H7 (cell line): ENCODE measurements around the gene NFATC4. TPM values are rescaled to one million over a fixed set of nuclear protein-coding genes. Genes with fewer than 3 reads are reported as not detected.

Experiments used
- DNase-seq: peaks from one replicate; pipeline ENCODE4 v3.0.0; 2012
- H3K27me3 ChIP-seq: 2 replicates; pipeline ENCODE4 v1.6.0; 2011; ENCODE audit warnings: mild to moderate bottlenecking, low read length; ENCODE audit not compliant: control insufficient read depth, insufficient read depth
- H3K36me3 ChIP-seq: replicated peaks from 2 replicates; pipeline ENCODE4 v1.5.1; 2011; ENCODE audit warnings: low read length; ENCODE audit not compliant: control insufficient read depth, insufficient read depth
- H3K4me3 ChIP-seq: 2 replicates; pipeline ENCODE4 v1.5.1; 2011; ENCODE audit warnings: low read depth, mild to moderate bottlenecking, control low read depth, low read length, moderate library complexity; ENCODE audit not compliant: insufficient read depth
- total RNA-seq: library from RNA; depleted of rRNA; stranded (reverse); fragments of >200 nt; shearing (Covaris generic); gene quantifications from 2 replicates; pipeline ENCODE4 v1.2.3, GENCODE V29; 2014

The NFATC4 gene
- total RNA-seq, 1 experiment from 2014 or later: 12.2 TPM

DNA sequence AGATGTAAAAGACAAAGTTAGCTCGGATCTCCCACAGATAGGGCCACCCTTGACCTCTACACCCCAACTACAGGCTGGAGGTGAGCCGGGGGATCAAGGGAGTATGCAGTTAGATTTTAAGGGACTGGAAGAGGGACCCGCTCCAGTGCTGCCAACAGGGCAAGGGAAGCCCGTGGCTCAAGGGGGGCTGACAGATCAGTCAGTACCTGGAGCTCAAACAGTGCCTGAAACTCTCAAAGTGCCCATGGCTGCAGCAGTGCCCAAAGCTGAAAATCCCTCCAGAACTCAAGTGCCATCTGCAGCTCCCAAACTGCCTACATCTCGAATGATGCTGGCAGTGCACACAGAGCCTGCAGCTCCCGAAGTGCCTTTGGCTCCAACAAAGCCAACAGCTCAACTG is 41.2 kb downstream of the NFATC4 start:
- no peak overlapping the region for H3K4me3 ChIP-seq
- DNase-seq: no peak
- peaks cover 3% of the 10 kb centered on the region for H3K36me3 ChIP-seq
- no peaks in the 10 kb centered on the region for H3K27me3 ChIP-seq

DNA sequence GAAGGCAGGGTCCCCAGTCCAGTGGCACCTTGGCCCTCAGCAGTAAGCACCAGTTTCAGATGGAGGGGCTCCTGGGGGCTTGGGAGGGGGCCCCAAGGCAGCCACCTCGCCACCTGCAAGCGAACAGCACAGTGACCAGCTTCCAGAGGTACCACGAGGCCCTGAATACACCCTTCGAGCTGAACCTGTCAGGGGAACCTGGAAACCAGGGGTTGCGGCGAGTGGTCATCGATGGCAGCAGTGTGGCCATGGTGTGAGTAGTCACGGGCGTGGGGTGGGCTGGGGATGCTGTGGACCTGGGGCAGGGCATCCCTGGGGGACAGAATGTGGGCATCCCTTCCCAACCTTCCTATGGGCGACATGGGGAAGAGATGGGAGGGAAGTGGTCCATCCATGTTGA is 42.0 kb downstream of the NFATC4 start:
- DNase-seq: peak; percentile 16
- Histone ChIP-seq H3K4me3 (no peak overlapping the region), H3K36me3 (peaks cover 3% of the 10 kb centered on the region), H3K27me3 (no peaks in the 10 kb centered on the region)

DNA sequence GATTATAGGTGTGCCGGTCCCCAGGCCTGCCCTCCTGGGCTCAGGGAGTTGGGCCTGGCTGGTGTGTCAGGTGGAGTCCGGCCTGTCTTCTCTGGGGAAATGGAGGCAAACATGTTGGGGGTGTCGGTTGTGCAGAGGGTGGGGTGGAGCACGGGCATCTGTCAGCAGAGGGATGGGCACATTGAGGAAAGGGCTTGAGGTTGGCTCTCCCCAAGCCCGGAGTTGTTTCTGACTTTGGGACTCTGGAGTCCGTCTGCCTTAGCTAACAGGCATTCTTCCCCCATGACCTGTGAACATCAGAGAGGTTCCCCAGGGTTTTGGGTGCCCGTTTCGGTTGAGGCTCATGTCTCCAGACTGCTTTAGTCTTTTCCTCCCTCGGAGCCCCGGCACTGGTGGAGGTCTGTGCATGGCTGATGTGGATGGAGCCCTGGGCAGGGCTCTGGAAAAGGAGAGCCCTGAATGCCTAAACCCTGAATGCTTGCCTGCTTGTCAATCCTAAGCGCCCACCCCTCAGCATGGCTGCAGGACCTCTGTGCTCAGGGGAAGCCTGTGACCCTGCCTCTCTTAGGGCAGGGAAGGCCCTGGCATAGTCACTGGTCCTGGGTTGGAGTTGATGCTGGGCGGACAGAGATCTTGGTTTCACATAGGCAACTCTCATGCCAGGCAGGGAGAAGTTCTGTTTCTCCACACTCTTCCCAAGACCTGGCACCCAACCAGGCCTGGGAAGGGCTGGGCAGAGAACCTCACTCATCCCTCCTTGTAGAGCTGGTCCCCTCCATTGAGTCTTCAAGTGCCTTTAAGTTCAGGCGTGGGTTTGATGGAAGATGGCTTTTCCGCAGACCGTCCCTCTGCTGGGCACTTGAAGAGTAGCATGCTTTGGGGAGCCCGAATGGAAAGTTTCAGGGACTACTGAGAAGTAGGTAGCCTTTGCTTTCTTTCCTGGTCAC is 43.7 kb downstream of the NFATC4 start:
- Histone ChIP-seq H3K36me3 (peaks cover 3% of the 10 kb centered on the region), H3K4me3 (no peak overlapping the region), H3K27me3 (no peaks in the 10 kb centered on the region)
- peak; percentile 88 for DNase-seq

DNA sequence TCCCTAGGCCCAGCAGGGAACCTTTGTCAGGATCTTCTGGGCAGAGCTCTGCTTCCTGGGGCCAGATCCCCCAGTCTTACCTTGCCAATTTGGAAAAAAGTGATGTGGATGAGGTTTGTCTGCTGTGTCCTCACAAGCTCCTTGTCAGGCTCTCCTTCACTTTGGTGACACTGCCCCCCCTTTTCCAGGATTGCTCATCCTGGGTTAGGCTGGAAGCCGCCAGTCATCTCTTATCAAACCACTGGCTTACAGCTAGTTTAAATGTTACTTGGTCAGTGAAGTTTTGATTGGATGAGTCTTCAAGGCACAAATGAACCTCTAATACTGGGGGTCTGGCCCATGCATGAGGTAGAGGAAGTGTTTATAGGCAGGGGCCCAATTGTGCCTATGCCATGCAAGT is 46.1 kb downstream of the NFATC4 start:
- H3K36me3 ChIP-seq: peaks cover 3% of the 10 kb centered on the region
- no peak overlapping the region for H3K4me3 ChIP-seq
- no peak for DNase-seq
- H3K27me3 ChIP-seq: peaks cover 2% of the 10 kb centered on the region; the same call in 1 of the 2 replicates

DNA sequence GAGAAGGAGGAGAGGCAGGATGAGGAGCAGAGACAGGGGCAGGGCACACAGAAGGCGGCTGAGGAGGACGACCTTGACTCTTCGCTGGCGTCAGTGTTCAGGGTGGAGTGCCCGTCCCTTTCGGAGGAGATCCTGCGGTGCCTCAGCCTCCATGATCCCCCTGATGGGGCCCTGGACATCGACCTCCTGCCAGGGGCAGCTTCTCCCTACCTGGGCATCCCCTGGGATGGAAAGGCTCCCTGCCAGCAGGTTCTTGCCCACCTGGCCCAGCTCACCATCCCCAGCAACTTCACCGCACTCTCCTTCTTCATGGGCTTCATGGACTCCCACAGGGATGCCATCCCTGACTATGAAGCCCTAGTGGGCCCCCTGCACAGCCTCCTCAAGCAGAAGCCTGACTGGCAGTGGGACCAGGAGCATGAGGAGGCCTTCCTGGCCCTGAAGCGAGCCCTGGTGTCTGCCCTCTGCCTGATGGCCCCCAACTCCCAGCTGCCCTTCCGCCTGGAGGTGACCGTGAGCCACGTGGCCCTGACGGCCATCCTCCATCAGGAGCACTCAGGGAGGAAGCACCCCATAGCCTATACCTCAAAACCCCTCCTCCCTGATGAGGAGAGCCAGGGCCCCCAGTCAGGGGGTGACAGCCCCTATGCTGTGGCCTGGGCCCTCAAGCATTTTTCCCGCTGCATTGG is 46.9 kb downstream of the NFATC4 start:
- Histone ChIP-seq H3K4me3 (no peak overlapping the region), H3K27me3 (peaks cover 2% of the 10 kb centered on the region; the same call in 1 of the 2 replicates), H3K36me3 (peaks cover 3% of the 10 kb centered on the region)
- no peak for DNase-seq

DNA sequence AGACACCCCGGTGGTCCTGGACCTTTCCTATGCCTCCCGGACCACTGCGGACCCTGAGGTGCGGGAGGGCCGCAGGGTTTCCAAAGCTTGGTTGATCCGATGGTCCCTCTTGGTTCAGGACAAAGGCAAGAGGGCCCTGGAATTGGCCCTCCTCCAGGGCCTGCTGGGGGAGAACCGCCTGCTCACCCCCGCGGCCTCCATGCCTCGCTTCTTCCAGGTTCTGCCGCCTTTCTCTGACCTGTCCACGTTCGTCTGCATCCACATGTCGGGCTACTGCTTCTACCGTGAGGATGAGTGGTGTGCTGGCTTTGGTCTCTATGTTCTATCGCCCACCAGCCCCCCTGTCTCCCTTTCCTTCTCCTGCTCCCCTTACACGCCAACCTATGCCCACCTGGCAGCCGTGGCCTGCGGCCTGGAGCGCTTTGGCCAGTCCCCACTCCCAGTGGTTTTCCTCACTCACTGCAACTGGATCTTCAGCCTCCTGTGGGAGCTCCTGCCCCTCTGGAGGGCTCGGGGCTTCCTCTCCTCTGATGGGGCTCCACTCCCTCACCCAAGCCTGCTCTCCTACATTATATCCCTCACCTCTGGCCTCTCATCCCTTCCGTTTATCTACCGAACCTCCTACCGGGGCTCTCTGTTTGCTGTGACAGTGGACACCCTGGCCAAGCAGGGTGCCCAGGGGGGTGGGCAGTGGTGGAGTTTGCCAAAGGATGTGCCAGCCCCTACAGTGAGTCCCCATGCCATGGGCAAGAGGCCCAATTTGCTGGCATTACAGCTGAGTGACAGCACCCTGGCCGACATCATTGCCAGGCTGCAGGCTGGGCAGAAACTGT is 47.7 kb downstream of the NFATC4 start:
- peaks cover 3% of the 10 kb centered on the region for H3K36me3 ChIP-seq
- no peak for DNase-seq
- no peak overlapping the region for H3K4me3 ChIP-seq
- peaks cover 4% of the 10 kb centered on the region; the same call in 1 of the 2 replicates for H3K27me3 ChIP-seq

DNA sequence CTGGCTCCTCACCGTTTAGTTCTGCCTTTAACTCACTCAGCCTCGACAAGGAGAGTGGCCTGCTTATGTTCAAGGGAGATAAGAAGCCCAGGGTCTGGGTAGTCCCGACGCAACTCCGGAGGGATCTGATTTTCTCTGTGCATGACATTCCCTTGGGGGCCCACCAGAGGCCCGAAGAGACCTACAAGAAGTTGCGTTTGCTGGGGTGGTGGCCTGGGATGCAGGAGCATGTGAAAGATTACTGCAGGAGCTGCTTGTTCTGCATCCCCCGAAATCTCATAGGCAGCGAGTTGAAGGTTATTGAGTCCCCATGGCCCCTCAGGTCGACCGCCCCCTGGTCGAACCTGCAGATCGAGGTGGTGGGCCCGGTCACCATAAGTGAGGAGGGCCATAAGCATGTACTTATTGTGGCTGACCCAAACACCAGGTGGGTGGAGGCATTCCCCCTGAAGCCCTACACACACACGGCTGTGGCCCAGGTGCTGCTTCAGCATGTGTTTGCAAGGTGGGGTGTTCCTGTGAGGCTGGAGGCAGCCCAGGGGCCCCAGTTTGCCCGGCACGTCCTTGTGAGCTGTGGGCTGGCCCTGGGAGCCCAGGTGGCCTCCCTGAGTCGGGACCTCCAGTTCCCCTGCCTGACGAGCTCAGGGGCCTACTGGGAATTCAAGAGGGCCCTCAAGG is 48.4 kb downstream of the NFATC4 start:
- H3K36me3 ChIP-seq: peaks cover 3% of the 10 kb centered on the region
- DNase-seq: no peak
- peaks cover 4% of the 10 kb centered on the region; the same call in 1 of the 2 replicates for H3K27me3 ChIP-seq
- H3K4me3 ChIP-seq: no peak overlapping the region

DNA sequence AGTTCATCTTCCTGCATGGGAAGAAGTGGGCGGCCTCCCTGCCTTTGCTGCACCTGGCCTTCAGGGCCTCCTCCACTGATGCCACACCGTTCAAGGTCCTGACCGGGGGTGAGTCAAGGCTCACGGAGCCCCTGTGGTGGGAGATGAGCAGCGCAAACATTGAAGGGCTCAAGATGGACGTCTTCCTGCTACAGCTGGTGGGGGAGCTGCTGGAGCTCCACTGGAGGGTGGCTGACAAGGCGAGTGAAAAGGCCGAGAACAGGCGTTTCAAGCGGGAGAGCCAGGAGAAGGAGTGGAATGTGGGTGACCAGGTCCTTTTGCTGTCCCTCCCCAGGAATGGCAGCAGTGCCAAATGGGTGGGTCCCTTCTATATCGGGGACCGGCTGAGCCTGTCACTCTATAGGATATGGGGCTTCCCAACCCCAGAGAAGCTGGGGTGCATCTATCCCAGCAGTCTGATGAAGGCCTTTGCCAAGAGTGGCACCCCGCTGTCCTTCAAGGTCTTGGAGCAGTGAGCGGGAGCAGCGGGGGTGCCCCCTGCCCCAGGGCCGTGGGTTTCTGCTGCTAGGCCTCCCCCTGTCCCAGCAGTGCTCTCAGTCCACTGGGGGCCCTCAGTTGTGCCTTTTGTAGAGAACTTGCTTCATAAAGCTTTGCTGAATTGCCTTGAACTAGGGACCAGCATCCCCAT is 49.1 kb downstream of the NFATC4 start:
- peaks cover 4% of the 10 kb centered on the region; the same call in 1 of the 2 replicates for H3K27me3 ChIP-seq
- peaks cover 3% of the 10 kb centered on the region for H3K36me3 ChIP-seq
- DNase-seq: peak; percentile 51
- no peak overlapping the region for H3K4me3 ChIP-seq

DNA sequence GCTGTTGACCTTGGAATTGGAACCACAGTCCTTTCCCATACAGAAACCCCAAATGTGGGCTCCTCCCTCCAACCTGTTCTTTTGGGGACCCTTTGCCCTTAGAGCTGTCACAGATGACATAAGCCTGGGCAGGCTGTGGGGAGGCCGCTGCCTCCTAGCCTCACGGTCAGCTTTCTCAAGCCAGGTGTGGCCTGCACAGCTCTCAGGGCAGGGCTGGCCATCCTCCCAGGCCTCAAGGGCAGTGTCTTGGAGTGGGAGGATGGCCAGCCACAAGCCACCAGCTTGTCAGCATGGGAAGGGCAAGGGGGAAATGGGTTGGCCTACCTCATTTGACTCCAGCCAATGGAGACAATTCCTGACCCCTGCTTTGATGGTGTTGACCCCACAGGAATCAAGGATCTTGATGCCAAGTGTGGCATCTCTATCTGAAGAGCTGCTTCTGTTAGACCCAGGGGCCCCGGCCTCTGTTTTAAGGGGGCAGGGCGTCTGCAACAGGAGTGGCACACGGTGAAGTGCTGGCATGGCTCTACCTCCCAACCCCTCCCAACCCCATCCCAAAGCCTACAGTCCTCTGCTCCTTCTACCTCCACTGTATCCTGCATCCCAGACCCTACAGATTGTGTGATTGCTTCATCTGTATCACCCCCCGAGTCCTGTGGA is 50.0 kb downstream of the NFATC4 start:
- no peak for DNase-seq
- Histone ChIP-seq H3K36me3 (peaks cover 3% of the 10 kb centered on the region), H3K4me3 (no peak overlapping the region), H3K27me3 (peaks cover 6% of the 10 kb centered on the region; the same call in 1 of the 2 replicates)

DNA sequence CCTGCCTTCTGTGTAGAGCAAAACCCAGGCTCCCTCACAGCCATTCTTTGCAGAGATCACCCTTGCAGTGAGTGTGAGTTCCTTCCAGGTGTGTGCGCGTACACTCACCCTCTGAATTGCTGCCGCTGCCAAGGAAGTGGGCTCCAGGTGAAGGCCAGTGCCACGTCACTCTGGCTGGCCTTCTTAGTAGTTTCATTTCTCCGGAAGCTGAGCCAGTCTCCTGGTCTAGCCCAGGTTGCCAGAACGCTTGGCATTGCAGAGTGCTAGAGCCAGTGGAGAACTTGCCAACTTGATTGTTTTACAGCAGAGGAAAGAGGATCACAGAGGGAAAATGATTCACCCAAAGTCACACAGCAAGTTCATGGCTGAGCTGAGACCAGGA is 50.5 kb downstream of the NFATC4 start:
- Histone ChIP-seq H3K4me3 (no peak overlapping the region), H3K36me3 (peaks cover 2% of the 10 kb centered on the region; the same call in 1 of the 2 replicates), H3K27me3 (peaks cover 6% of the 10 kb centered on the region; the same call in 1 of the 2 replicates)

DNA sequence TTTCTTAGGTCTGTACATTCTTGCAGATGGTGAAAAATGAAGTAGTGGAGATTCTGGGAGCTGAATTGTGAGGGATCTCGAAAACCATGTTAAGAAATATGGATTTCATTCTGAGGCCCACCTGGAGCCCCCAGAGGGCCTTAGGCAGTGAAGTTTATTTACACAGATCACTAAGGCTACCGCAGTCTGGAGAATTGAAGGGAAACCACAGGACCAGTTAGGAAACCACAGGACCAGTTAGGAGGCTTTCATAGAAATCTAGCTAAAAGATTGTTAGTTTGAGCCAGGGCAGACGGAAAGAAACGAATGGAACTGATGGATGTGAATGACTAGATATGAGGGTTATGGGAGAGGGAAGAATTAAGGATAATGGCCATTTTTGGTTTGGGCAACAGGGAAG is 54.3 kb downstream of the NFATC4 start:
- no peak for DNase-seq
- no peaks in the 10 kb centered on the region for H3K36me3 ChIP-seq
- H3K27me3 ChIP-seq: peaks cover 6% of the 10 kb centered on the region; the same call in 1 of the 2 replicates
- H3K4me3 ChIP-seq: no peak overlapping the region

More for the DNA sequence above, 50.5 kb downstream of the NFATC4 start:
- DNase-seq: no peak

DNA sequence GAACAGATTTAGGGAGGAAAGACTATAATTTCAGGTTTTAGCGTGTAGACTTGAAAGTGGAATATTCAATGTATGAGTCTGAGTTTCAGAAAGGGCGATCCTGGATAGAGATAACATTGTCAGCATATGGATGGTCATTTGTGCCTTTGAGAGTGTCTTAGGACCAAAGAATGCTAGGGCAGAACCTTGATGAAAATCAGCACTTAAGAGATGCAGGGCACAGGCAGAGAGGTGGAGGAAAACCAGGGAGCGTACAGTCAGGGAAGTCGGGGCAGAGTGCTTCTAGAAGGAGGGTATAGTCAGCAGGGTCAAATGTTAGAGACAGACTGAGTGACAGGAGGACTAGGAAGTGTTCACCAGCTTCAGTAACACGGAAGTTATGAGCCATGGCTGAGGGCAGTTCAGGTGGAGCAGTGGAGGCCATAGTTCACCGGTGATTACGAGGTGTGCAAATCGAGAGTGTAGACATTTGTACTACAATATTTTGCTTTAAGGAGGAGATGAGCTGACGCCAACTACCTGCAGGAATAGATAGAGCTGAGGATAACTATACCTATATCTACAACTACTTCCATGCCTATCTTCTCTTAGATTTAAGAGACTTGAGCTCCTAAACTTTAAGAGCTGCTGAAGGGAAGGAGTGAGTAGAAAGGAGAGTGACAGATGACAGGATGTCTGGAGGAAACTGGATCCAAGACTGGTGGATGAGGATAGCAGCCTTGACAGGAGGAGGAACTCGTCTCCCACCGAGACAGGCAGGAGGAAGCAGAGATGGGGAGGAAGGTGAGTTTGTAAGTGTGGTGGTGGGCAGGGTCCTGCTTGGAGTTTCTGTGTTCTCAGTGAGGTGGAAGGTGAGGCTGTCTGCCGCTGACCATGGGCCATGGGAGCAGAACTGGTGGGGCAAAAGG is 55.0 kb downstream of the NFATC4 start:
- H3K4me3 ChIP-seq: no peak overlapping the region
- no peaks in the 10 kb centered on the region for H3K36me3 ChIP-seq
- no peak for DNase-seq
- peaks cover 9% of the 10 kb centered on the region; the same call in 1 of the 2 replicates for H3K27me3 ChIP-seq
